ENCODE measurements around the gene CASKIN1.

CASKIN1 gene

DNA sequence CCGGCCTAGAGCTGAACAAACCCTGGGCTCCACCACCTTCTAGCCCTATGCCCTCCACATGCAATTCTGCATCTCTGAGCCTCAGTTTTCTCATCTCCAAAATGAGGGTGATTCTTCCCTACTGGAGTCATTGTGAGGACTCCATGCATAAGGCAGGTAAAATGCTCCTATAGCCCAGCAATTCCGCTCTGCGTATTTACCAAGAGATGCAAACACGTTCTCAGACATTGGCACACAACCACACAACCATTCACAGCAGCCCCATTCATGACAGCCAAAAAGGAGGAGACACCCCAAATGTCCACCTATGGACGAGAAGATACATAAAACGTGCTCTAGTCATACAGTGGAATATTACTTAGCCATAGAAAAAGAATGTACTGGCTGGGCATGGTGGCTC lies 3.9 kb upstream of the CASKIN1 start:
- Histone ChIP-seq H3K27me3 (ENCODE audit: insufficient read depth, poor library complexity, severe bottlenecking) (peaks cover 6% of the 10 kb centered on the region), H3K4me3 (ENCODE audit: severe bottlenecking) (no peak overlapping the region), H3K4me1 (ENCODE audit: insufficient read depth, poor library complexity, severe bottlenecking) (no peaks in the 10 kb centered on the region), H3K9me3 (ENCODE audit: severe bottlenecking) (no peaks in the 10 kb centered on the region), H3K27ac (ENCODE audit: poor library complexity, severe bottlenecking) (no peak overlapping the region), H3K36me3 (ENCODE audit: low read depth) (no peaks in the 10 kb centered on the region)
- TF ChIP-seq CTCF (IDR thresholded peaks at IDR 0.05; ENCODE audit: poor library complexity, severe bottlenecking) = no peak
- DNase-seq (ENCODE audit: low spot score) (no peak), ATAC-seq (ENCODE audit: low read depth) (no peak)

DNA sequence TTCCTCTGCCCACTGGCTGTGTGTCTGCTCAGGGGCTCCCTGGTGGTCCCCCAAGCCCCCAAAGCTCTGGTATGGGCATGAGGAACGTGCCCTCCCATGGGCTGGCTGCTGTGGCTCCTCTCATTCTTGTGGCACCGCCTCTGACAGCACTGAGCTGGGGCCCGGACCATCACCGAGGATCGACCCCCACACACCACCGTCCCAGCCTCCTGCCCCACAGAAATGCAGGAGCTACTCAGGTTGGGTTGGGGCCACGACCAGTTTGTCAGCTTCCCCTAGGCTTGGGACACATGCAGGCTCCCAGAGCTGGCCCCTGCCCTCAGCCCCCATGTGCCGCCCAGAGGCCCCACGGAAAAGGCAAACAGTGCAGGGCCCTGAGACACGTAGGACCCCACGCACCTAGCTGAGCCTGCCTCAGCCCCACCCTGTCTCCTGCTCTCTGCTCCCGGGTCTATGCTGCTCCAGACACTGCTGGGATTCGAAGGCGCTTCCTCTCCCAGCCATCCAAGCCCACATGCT lies 3.3 kb upstream of the CASKIN1 start:
- DNase-seq (ENCODE audit: low spot score) (peak; percentile 55), ATAC-seq (ENCODE audit: low read depth) (no peak)
- Histone ChIP-seq H3K27me3 (ENCODE audit: insufficient read depth, poor library complexity, severe bottlenecking) (peaks cover 9% of the 10 kb centered on the region), H3K27ac (ENCODE audit: poor library complexity, severe bottlenecking) (no peak overlapping the region), H3K4me3 (ENCODE audit: severe bottlenecking) (no peak overlapping the region), H3K4me1 (ENCODE audit: insufficient read depth, poor library complexity, severe bottlenecking) (no peaks in the 10 kb centered on the region), H3K36me3 (ENCODE audit: low read depth) (no peaks in the 10 kb centered on the region), H3K9me3 (ENCODE audit: severe bottlenecking) (no peaks in the 10 kb centered on the region)
- TF ChIP-seq CTCF (IDR thresholded peaks at IDR 0.05; ENCODE audit: poor library complexity, severe bottlenecking) = no peak

DNA sequence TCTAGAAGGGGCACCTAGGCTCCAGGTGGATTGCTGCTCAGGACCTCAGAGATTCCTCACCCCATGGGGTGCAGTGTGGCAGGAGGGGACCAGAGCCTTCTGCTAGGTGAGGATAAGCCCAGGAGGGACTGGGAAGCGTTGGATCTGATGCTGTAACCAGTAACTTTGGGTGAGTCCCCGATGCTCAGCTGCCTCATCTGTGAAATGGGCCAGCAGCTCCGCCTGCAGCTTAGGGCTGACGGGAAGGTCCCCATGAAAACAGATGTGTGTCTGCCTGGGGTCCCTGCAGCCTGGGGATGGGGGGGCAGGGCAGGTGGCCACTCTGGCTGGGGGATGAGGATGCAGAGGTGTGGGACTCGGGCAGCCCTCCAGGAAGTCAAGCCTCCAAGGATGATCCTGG lies 2.7 kb upstream of the CASKIN1 start:
- no peak overlapping the region for H3K4me3 ChIP-seq (ENCODE audit: severe bottlenecking)
- no peaks in the 10 kb centered on the region for H3K9me3 ChIP-seq (ENCODE audit: severe bottlenecking)
- H3K4me1 ChIP-seq (ENCODE audit: insufficient read depth, poor library complexity, severe bottlenecking) = no peaks in the 10 kb centered on the region
- ATAC-seq (ENCODE audit: low read depth) = no peak
- no peak for DNase-seq (ENCODE audit: low spot score)
- no peak for TF ChIP-seq CTCF (IDR thresholded peaks at IDR 0.05; ENCODE audit: poor library complexity, severe bottlenecking)
- H3K27ac ChIP-seq (ENCODE audit: poor library complexity, severe bottlenecking) = no peak overlapping the region
- H3K27me3 ChIP-seq (ENCODE audit: insufficient read depth, poor library complexity, severe bottlenecking) = peaks cover 9% of the 10 kb centered on the region
- H3K36me3 ChIP-seq (ENCODE audit: low read depth) = no peaks in the 10 kb centered on the region

DNA sequence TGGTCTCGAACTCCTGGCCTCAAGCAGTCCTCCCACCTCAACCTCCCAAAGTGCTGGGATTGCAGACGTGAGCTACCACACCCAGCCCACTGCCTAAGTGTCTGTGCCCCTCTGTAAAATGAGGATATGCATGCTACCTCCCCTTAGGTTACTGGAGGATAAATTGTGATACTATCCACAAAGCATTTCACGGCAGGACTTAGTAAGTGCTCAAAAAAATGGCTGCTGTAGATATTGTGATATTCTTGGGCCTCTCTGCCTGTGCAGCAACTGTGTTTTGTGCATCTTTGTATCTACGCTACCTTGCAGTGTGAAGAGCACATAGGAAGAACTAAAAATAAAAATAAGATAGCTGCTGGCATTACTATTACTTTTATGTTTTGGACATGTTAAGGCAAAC lies 1.9 kb upstream of the CASKIN1 start:
- DNase-seq (ENCODE audit: low spot score) (no peak), ATAC-seq (ENCODE audit: low read depth) (no peak)
- H3K27me3 ChIP-seq (ENCODE audit: insufficient read depth, poor library complexity, severe bottlenecking) = peaks cover 9% of the 10 kb centered on the region
- no peak overlapping the region for H3K4me3 ChIP-seq (ENCODE audit: severe bottlenecking)
- H3K36me3 ChIP-seq (ENCODE audit: low read depth) = no peaks in the 10 kb centered on the region
- no peak overlapping the region for H3K27ac ChIP-seq (ENCODE audit: poor library complexity, severe bottlenecking)
- H3K9me3 ChIP-seq (ENCODE audit: severe bottlenecking) = no peaks in the 10 kb centered on the region
- no peaks in the 10 kb centered on the region for H3K4me1 ChIP-seq (ENCODE audit: insufficient read depth, poor library complexity, severe bottlenecking)
- no peak for TF ChIP-seq CTCF (IDR thresholded peaks at IDR 0.05; ENCODE audit: poor library complexity, severe bottlenecking)

- H3K27me3 ChIP-seq (ENCODE audit: insufficient read depth, poor library complexity, severe bottlenecking) = peaks cover 9% of the 10 kb centered on the region
- ATAC-seq (ENCODE audit: low read depth) (no peak), DNase-seq (ENCODE audit: low spot score) (no peak)
- no peak for TF ChIP-seq CTCF (IDR thresholded peaks at IDR 0.05; ENCODE audit: poor library complexity, severe bottlenecking)
- H3K27ac ChIP-seq (ENCODE audit: poor library complexity, severe bottlenecking) = no peak overlapping the region
- H3K36me3 ChIP-seq (ENCODE audit: low read depth) = no peaks in the 10 kb centered on the region
- no peaks in the 10 kb centered on the region for H3K9me3 ChIP-seq (ENCODE audit: severe bottlenecking)
- H3K4me3 ChIP-seq (ENCODE audit: severe bottlenecking) = no peak overlapping the region
- no peaks in the 10 kb centered on the region for H3K4me1 ChIP-seq (ENCODE audit: insufficient read depth, poor library complexity, severe bottlenecking)
Observed at GRCh38 chr16:2197765-2198164, 1.4 kb upstream of the CASKIN1 start.

Measured in RWPE2 (cell line).